ENCODE data around the gene COQ8A. TPM values are rescaled to one million over a fixed set of nuclear protein-coding genes. Genes with fewer than 3 reads are reported as not detected.
A peak's percentile ranks its signal among the peaks of the same experiment; 100 is the strongest.

COQ8A gene
- total and polyA plus RNA-seq, 2 experiments from 2014 or later: 25.2 to 37.4 TPM

- no peak for TF ChIP-seq REST (IDR thresholded peaks at IDR 0.05; ENCODE audit: unreplicated experiment)
- no peak for TF ChIP-seq POLR2AphosphoS5 (IDR thresholded peaks at IDR 0.05; ENCODE audit: low read depth)
These were observed 31.2 kb upstream of the COQ8A start (continued) for GRCh38 chr1:226908913-226909312.

- ATAC-seq: peak; percentile 99
- DNase-seq (ENCODE audit: low spot score): peak; percentile 92
These were observed 27.4 kb upstream of the COQ8A start for GRCh38 chr1:226912587-226913176.

More at GRCh38 chr1:226912587-226913176, 27.4 kb upstream of the COQ8A start:
- no peaks in the 10 kb centered on the region for H3K79me2 ChIP-seq (replicated peaks; ENCODE audit: insufficient read depth)
- no peak overlapping the region for H3K27ac ChIP-seq (ENCODE audit: low read depth)
- H3K4me1 ChIP-seq (ENCODE audit: insufficient read depth): no peaks in the 10 kb centered on the region
- H3F3A ChIP-seq (replicated peaks; ENCODE audit: low read depth): no peaks in the 10 kb centered on the region
- H3K36me3 ChIP-seq (ENCODE audit: insufficient read depth): peaks cover 5% of the 10 kb centered on the region; the same call in 1 of the 2 replicates
- no peaks in the 10 kb centered on the region for H3K27me3 ChIP-seq (ENCODE audit: insufficient read depth)
- no peak overlapping the region for H3K27ac Mint-ChIP-seq
- H2AFZ ChIP-seq: 0 out of 2 replicates have a peak overlapping the region, but pooled peaks have one; percentile 56
- no peak overlapping the region for H3K4me2 ChIP-seq
- H4K20me1 ChIP-seq (replicated peaks; ENCODE audit: insufficient read depth): no peaks in the 10 kb centered on the region
- no peaks in the 10 kb centered on the region for H3K9me3 Mint-ChIP-seq
- no peak overlapping the region for H3K4me3 ChIP-seq
- H3K36me3 Mint-ChIP-seq (ENCODE audit: low read depth): no peaks in the 10 kb centered on the region; the same call in 2 of the 3 replicates
- no peaks in the 10 kb centered on the region for H3K9me2 ChIP-seq (ENCODE audit: insufficient read depth)
- TF ChIP-seq ZNF331 (CRISPR knock-in tag; IDR thresholded peaks at IDR 0.05; ENCODE audit: low read depth) (no peak), STAT1 (IDR thresholded peaks at IDR 0.05; ENCODE audit: unreplicated experiment) (no peak), ETS1 (IDR thresholded peaks at IDR 0.05) (no peak), ZNF462 (CRISPR knock-in tag; IDR thresholded peaks at IDR 0.05) (peak; percentile 78), CTCF (conservative IDR thresholded peaks at IDR 0.05; ENCODE audit: low read depth in 2 of 2) (peak; percentile 73 to 98)
- peaks cover 1% of the 10 kb centered on the region for H3K27me3 Mint-ChIP-seq (ENCODE audit: insufficient read depth, low read depth, poor library complexity)
- no peak overlapping the region for H3K4me3 Mint-ChIP-seq
- H3K4me1 Mint-ChIP-seq: peaks cover 3% of the 10 kb centered on the region; the same call in 2 of the 3 replicates
